Uterus (tissue), 4 donors: Measurements from ENCODE around the gene DZIP1. TPM values are rescaled to one million over a fixed set of nuclear protein-coding genes. Genes with fewer than 3 reads are reported as not detected.

Experiments
- DNase-seq, 2 donors: peaks; one replicate each; pipeline ENCODE4 v3.0.0-alpha.2; 2019 to 2020
- H3K27ac ChIP-seq, 2 donors: fragments of 200-600 bp; sonication (generic); 1 replicate in 1 of 2; 2 replicates in 1 of 2; pipeline ENCODE4 v1.5.1; 2016 to 2018
- H3K27me3 ChIP-seq, 2 donors: fragments of 200-600 bp; sonication (generic); one replicate each; pipeline ENCODE4 v1.5.1; 2018 to 2019; ENCODE audit warnings: control low read depth in 1 of 2
- H3K36me3 ChIP-seq, 2 donors: fragments of 200-600 bp; sonication (generic); one replicate each; pipeline ENCODE4 v1.5.1; 2019; ENCODE audit warnings: control low read depth in 1 of 2
- H3K4me1 ChIP-seq, 2 donors: fragments of 200-600 bp; sonication (generic); one replicate each; pipeline ENCODE4 v1.5.1; 2018 to 2019; ENCODE audit warnings: control low read depth in 1 of 2
- H3K4me3 ChIP-seq, 2 donors: fragments of 200-600 bp; sonication (generic); 1 replicate in 1 of 2; 2 replicates in 1 of 2; pipeline ENCODE4 v1.5.1; 2018 to 2019; ENCODE audit warnings: mild to moderate bottlenecking in 1 of 2
- H3K9me3 ChIP-seq, 2 donors: fragments of 200-600 bp; sonication (generic); one replicate each; pipeline ENCODE4 v1.5.1; 2019; ENCODE audit warnings: control low read depth in 1 of 2
- CTCF ChIP-seq, 4 experiments: fragments of 200-600 bp in 2 of 4; fragments of 450-650 bp in 2 of 4; sonication (generic) in 2 of 4; IDR thresholded peaks; one replicate each; pipeline ENCODE4 v1.5.1; 2016 to 2019; ENCODE audit warnings: antibody characterized with exemption in 4 of 4, mild to moderate bottlenecking in 2 of 4, moderate library complexity in 1 of 4
- POLR2A ChIP-seq, 2 donors: fragments of 450-650 bp; IDR thresholded peaks; one replicate each; pipeline ENCODE4 v1.6.1; 2016; ENCODE audit warnings: antibody characterized with exemption in 2 of 2, mild to moderate bottlenecking in 1 of 2, moderate library complexity in 1 of 2
- intact Hi-C: fragments of 100-400 bp; cut with DNase I; formaldehyde crosslinking; loops from one replicate; pipeline ENCODE4 v1.15.1; 2023; ENCODE audit warnings: low total_unique reads
- total RNA-seq, 4 donors: library from RNA; depleted of rRNA in 3 of 4; stranded (reverse); fragments of >200 nt in 3 of 4; gene quantifications; one replicate each; pipeline versions ENCODE4 v1.1.0 to v1.2.4, GENCODE V29; 2014 to 2023
- donor health status: DM: yes; HTN: yes; CAD: no.

DZIP1 gene
- total RNA-seq, 4 donors from 2014 or later = 24.1 to 65.3 (median 42.3) TPM

GRCh38 chr13:95678967-95679366 is 34.5 kb upstream of the DZIP1 start:
- H3K36me3 ChIP-seq = no peaks in the 10 kb centered on the region
- no peaks in the 10 kb centered on the region for H3K9me3 ChIP-seq
- peaks cover 6% of the 10 kb centered on the region in 2 donors for H3K4me1 ChIP-seq
- no peaks in the 10 kb centered on the region for H3K27me3 ChIP-seq
- H3K4me3 ChIP-seq = no peak overlapping the region
- intact Hi-C loops = loop anchor here (5.0 kb wide), 1 partner anchor 37 kb away; the partner anchor contains the start of gene DZIP1
- DNase-seq = no peak
- no peak overlapping the region for H3K27ac ChIP-seq
- TF ChIP-seq POLR2A (IDR thresholded peaks at IDR 0.05) = no peak
- no peak for TF ChIP-seq CTCF (IDR thresholded peaks at IDR 0.05)

- H3K4me3 ChIP-seq = peak overlapping the region; percentile 78 to 85
- DNase-seq = peak in 1 of 2 donors; percentile 45
- H3K9me3 ChIP-seq = no peaks in the 10 kb centered on the region
- intact Hi-C loops = loop anchor here (5.0 kb wide), 1 partner anchor 35 kb away; the partner anchor contains the start of gene DZIP1
- H3K27me3 ChIP-seq = no peaks in the 10 kb centered on the region
- H3K36me3 ChIP-seq = no peaks in the 10 kb centered on the region
- H3K4me1 ChIP-seq = peaks cover 6% of the 10 kb centered on the region in 2 donors
- no peak for TF ChIP-seq CTCF (IDR thresholded peaks at IDR 0.05)
- peak overlapping the region; percentile 89 to 96 for H3K27ac ChIP-seq
These were observed 33.2 kb upstream of the DZIP1 start for GRCh38 chr13:95677564-95678266.

GRCh38 chr13:95676762-95677563 is 32.5 kb upstream of the DZIP1 start, which contains the start of gene DNAJC3:
DNAJC3 (plus strand) TSS chr13:95677139; CDS start chr13:95677256, 117 bp downstream.
- H3K36me3 ChIP-seq = no peaks in the 10 kb centered on the region
- intact Hi-C loops = loop anchor here (5.0 kb wide), 1 partner anchor 35 kb away; the partner anchor contains the start of gene DZIP1
- peak within 1 kb of the TSS; percentile 94 to 96 for H3K27ac ChIP-seq
- peaks cover 6% of the 10 kb centered on the region in 2 donors for H3K4me1 ChIP-seq
- no peaks in the 10 kb centered on the region for H3K9me3 ChIP-seq
- DNase-seq = peak; percentile 98 to 99
- no peaks in the 10 kb centered on the region for H3K27me3 ChIP-seq
- peak in 1 of 4 experiments; percentile 16 for TF ChIP-seq CTCF (IDR thresholded peaks at IDR 0.05)
- TF ChIP-seq POLR2A (IDR thresholded peaks at IDR 0.05) = peak; percentile 97
- H3K4me3 ChIP-seq = peak within 1 kb of the TSS; percentile 85 to 89

GRCh38 chr13:95676105-95676761 is 31.7 kb upstream of the DZIP1 start:
- no peak for DNase-seq
- intact Hi-C loops = loop anchor here (5.0 kb wide), 1 partner anchor 34 kb away; the partner anchor contains the start of gene DZIP1
- Histone ChIP-seq H3K36me3 (no peaks in the 10 kb centered on the region), H3K4me1 (peaks cover 6% of the 10 kb centered on the region in 2 donors), H3K27me3 (no peaks in the 10 kb centered on the region), H3K27ac (peak overlapping the region; percentile 93 to 94), H3K4me3 (peak overlapping the region; percentile 70 to 89), H3K9me3 (no peaks in the 10 kb centered on the region)
- TF ChIP-seq POLR2A (IDR thresholded peaks at IDR 0.05) (no peak), CTCF (IDR thresholded peaks at IDR 0.05) (no peak)
